ENCODE results near the gene SCCPDH. TPM values are rescaled to one million over a fixed set of nuclear protein-coding genes. Genes with fewer than 3 reads are reported as not detected.

The SCCPDH gene
- total RNA-seq, 1 experiment from 2014 or later: 88.0 TPM

DNA sequence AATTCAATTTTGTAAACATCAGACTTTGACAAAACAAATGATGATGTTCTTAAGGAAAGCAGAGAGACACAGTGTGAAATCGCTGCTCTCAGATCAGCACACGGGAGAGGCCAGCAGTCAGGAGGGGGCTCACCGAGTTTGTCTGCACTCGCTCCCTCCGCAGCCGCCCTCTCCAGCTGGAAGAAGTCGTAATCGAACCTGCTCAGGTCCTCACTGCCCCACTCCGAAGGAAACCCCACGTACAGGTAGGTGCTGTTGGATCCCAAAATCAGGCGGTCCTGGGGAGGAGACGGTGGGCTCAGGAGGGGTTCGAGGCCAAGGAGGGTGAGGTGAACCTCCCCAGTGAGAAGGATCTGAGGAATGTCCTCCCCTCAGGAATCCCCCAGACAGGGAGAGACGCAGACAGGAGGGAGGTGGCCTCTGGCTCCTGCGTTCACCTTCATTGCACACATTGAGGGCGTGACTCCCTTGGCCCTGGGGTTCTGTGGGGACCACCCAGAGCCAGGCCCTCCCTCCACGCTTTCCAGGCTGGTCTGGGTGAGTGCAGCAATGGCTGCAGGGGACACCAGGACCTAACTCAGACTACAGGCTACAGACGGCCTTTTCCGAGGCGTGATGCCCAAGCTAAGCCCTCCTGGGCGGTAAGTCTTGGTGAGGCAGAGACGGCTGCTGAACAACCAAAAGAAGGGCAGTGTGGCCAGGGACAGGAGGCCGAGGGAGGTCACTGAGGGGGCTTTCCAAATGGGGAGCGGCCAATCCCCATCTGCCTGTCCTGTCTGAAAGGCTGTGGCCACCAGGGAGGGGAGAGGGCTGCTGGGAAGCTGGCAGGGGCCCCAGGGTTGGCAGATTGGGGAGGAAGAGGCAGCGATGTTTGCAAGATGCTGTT is 65.5 kb downstream of the SCCPDH start:
- no peak for DNase-seq (ENCODE audit: low read depth, low spot score)
- in situ Hi-C loops (cut with HindIII; ENCODE audit: low pct_unique_long_range_greater_than_20kb, low sequenced_read_pairs): no loop called here

DNA sequence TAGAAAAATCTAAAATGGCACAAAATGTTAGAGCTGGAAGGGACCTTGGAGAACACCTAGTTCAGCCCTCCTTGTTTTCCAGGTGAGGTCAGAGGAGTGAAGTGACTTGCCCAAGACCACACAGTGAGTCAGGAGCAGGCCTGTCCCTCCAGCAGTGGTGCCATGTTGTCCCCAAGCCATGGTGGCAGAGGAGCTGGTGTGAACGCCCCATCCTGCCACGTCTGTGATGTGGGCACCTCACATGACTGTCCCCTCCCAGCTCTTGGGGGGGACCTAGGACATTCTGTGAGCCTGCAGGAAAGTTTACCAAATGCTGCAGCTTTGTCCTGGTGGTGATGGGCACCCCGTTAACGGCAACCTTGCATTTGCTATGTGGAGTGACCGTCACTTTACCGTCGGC is 66.2 kb downstream of the SCCPDH start:
- no peak for DNase-seq (ENCODE audit: low read depth, low spot score)
- in situ Hi-C loops (cut with HindIII; ENCODE audit: low pct_unique_long_range_greater_than_20kb, low sequenced_read_pairs): no loop called here

- no peak for DNase-seq (ENCODE audit: low read depth, low spot score)
- in situ Hi-C loops (cut with HindIII; ENCODE audit: low pct_unique_long_range_greater_than_20kb, low sequenced_read_pairs): no loop called here
Observed at GRCh38 chr1:246790833-246791232, 66.6 kb downstream of the SCCPDH start.

DNA sequence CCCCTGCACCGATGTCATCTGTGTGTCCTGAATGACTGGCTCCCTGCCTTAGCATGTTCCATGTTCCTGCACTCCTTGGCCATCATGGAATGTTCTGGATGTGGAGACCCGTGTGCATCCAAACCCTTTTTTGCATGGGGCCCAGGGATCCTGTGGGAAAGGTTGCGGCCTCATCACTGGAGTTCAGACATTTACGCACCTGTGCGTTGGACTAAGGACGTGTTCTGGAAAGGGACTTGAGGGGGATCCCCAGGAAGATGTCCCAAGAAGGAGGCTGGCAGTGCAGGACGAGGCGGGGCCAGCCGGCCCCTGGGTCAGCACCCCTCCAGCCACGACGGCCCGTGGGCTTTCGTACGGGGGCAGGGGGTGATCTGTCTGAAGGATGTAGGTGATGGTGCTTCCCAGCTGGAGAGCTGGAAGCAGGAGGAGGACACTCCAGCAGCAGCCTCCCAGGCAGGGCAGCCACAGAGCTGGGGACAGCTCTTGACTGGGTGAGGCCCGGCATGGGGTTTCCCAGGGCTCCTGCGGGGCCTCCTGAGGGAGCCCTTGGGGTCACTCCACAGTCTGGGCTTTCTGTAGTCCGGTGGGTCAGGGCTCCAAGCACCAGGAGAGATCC is 67.2 kb downstream of the SCCPDH start:
- in situ Hi-C loops (cut with HindIII; ENCODE audit: low pct_unique_long_range_greater_than_20kb, low sequenced_read_pairs): no loop called here
- DNase-seq (ENCODE audit: low read depth, low spot score): no peak

GRCh38 chr1:246792603-246793002 is 68.4 kb downstream of the SCCPDH start:
- in situ Hi-C loops (cut with HindIII; ENCODE audit: low pct_unique_long_range_greater_than_20kb, low sequenced_read_pairs): no loop called here
- DNase-seq (ENCODE audit: low read depth, low spot score): no peak

DNA sequence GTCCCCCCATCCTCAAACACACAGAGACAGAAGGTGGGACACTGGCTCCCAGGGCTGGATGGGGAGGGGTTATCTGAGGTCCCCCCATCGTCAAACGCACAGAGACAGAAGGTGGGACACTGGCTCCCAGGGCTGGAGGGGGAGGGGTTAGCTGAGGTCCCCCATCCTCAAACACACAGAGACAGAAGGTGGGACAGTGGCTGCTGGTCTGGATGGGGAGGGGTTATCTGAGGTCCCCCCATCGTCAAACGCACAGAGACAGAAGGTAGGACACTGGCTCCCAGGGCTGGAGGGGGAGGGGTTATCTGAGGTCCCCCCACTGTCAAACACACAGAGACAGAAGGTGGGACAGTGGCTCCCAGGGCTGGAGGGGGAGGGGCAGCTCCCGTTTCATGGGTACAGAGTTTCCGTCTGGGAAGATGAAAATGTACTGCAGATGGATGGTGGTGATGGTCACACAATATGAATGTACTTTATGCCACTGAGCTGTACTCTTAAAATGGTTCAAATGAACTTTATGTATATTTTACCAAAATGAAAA is 69.2 kb downstream of the SCCPDH start:
- in situ Hi-C loops (cut with HindIII; ENCODE audit: low pct_unique_long_range_greater_than_20kb, low sequenced_read_pairs): no loop called here
- no peak for DNase-seq (ENCODE audit: low read depth, low spot score)

DNA sequence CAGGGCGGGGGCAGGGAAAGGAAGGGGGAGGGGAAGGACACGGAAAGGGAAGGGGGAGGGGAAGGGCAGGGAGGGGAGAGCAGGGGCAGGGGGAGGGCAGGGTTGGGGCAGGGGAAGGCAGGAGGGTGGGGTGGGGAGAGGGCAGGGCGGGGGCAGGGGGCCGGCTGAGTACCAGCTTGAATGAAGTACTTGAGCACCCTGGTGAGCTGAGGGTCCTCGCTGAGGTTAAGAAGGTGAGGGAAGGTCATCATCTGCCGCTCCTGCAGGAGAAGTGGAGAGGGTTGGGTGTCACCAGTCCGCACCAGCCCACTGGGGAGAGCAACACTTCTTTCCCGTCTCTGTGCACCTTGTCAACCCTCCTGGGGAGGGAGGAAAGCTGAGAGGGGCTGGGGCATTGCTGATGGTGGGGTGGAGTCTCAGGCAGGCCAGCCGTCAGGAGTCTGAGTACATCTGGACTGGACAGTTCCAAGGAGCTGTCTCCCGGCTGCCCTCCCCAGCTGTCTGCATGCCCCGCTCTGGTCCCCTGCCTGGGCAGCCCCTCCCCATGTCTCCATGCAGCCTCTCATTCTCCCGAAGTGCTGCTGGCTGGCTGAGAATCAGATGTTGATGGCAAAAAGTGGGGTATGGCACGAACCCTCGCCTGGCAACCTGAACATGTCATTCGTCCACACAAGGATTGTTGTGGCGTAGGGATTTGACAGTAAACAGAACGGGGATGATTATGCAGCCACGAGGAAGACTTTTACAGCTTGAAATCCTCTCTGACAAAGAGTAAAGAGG is 70.0 kb downstream of the SCCPDH start:
- in situ Hi-C loops (cut with HindIII; ENCODE audit: low pct_unique_long_range_greater_than_20kb, low sequenced_read_pairs): no loop called here
- no peak for DNase-seq (ENCODE audit: low read depth, low spot score)

DNA sequence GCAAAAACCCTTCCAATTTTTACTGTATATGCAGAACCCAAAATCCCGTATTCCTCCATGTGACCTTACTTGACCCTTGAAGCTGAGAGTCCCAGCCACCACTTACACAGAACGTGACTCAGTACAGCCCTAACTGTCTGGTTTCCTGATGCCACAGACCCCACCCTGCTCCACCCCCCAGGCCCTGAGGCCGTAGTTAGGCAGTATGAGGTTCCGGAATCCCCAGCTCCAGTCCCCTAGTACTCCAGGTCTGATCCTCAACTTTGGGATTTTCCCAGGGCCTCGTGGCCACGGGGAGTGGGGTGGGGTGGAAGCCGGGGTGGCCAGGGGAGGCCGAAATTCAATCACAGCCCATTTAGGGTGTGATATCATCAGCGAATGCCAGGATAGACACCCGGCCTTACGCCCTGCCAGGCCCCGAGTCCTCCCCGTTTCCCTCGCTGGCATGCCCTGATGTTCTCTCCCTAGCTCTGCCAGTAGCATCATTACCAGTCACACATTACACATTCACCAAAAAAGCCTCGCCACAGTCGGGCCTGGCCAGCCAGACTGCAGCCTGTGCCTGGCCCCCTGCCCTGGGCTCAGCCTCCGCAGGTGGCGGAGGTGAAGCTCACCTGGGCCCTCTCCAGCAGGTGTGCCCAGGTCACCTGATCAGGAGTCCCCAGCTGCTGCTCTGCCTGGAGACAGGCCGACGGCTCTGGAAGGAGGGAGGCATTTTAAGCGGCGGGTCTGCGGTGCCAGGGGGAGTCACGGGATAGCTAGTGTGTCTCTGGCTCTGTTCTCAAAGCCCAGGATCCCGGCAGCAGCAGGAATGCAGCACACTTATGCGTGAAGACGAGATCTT is 70.8 kb downstream of the SCCPDH start:
- no peak for DNase-seq (ENCODE audit: low read depth, low spot score)
- in situ Hi-C loops (cut with HindIII; ENCODE audit: low pct_unique_long_range_greater_than_20kb, low sequenced_read_pairs): no loop called here

DNA sequence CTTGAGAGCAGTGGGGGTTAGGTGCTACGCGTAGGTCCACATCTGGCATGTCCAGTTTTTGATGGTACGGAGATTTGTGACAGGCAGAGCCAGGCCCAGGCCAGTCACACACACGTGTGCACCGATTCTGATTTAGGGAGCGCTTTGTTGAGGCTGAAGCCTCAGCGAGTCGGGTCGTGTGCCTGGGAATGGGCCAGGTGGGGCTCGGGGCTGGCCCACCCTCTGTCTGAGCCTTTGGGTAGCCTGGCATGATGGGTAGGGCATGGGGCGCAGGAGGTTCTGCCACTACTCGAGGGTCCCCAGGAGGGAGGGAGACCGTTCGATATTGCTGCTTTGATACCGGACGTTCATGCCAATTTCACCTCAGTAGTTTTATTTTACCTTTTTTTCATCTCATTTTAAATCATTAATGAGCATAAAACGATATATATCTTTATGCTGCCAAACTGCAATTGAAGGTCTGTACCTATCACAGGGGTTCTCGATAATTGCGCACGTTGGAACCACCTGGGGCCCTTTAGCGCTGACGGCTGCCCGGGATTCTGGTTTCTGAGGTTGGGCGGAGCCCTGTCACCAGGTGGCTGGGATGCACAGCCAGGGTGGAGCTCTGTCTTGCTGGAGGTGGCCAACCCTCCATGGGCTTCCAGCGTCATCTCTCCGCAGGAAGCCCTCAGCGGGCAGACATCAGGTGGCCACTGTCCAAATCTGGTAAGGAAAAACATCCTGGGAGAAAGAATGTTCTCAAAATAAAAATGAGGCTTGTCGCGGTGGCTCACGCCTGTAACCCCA is 71.9 kb downstream of the SCCPDH start:
- no peak for DNase-seq (ENCODE audit: low read depth, low spot score)
- in situ Hi-C loops (cut with HindIII; ENCODE audit: low pct_unique_long_range_greater_than_20kb, low sequenced_read_pairs): no loop called here

DNA sequence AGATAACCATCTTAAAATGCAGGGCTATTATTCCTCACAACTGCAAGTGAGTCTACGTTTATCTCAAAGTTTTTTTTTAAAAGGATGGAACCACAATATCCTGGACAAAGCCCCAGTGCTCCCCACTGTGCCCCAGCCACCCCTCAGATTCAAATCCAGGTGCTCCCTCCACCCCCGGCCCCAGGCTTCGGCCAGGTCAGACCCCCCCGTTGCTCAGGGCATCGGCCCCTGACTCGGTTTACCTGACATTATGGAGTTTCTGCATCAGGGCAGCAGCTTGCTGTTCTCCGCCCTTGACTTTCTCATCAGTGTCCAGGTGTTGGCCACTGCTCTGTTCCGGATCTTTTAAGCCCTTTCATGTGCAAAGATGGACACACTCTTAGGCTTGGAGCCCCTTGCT is 72.9 kb downstream of the SCCPDH start:
- in situ Hi-C loops (cut with HindIII; ENCODE audit: low pct_unique_long_range_greater_than_20kb, low sequenced_read_pairs): no loop called here
- no peak for DNase-seq (ENCODE audit: low read depth, low spot score)

- in situ Hi-C loops (cut with HindIII; ENCODE audit: low pct_unique_long_range_greater_than_20kb, low sequenced_read_pairs): no loop called here
- DNase-seq (ENCODE audit: low read depth, low spot score): no peak
Observed at GRCh38 chr1:246797597-246797996, 73.4 kb downstream of the SCCPDH start.

- DNase-seq (ENCODE audit: low read depth, low spot score): no peak
- in situ Hi-C loops (cut with HindIII; ENCODE audit: low pct_unique_long_range_greater_than_20kb, low sequenced_read_pairs): no loop called here
Observed at GRCh38 chr1:246798107-246798506, 73.9 kb downstream of the SCCPDH start.

- in situ Hi-C loops (cut with HindIII; ENCODE audit: low pct_unique_long_range_greater_than_20kb, low sequenced_read_pairs): no loop called here
- DNase-seq (ENCODE audit: low read depth, low spot score): no peak
Observed at GRCh38 chr1:246798606-246799496, 74.6 kb downstream of the SCCPDH start.

GRCh38 chr1:246800356-246800755 is 76.1 kb downstream of the SCCPDH start:
- in situ Hi-C loops (cut with HindIII; ENCODE audit: low pct_unique_long_range_greater_than_20kb, low sequenced_read_pairs): no loop called here

GRCh38 chr1:246800756-246801155 is 76.5 kb downstream of the SCCPDH start:
- no peak for DNase-seq (ENCODE audit: low read depth, low spot score)
- in situ Hi-C loops (cut with HindIII; ENCODE audit: low pct_unique_long_range_greater_than_20kb, low sequenced_read_pairs): no loop called here

More at GRCh38 chr1:246800356-246800755, 76.1 kb downstream of the SCCPDH start:
- no peak for DNase-seq (ENCODE audit: low read depth, low spot score)
